ENCODE data around the gene FBP1.

FBP1 gene

DNA sequence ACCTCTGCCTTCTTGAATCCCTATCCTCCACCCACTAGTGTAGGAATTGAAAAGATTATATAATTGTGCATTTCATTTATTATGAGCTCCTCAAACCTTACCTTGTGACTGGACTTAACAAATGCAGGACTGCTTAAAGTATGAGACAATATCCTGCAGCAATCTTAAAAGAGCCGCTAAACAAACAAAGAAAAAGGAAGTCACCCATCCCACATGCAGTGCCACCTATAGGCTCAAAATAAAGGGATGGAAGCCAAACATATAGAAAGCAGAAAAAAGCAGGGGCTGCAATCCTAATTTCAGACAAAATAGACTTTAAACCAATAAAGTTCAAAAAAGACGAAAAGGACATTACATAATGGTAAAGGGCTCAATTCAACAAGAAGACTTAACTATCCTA lies 75.8 kb downstream of the FBP1 start:
- H3K27ac ChIP-seq = no peak overlapping the region
- H3K9ac ChIP-seq = no peak overlapping the region
- TF ChIP-seq, protein P1, sequence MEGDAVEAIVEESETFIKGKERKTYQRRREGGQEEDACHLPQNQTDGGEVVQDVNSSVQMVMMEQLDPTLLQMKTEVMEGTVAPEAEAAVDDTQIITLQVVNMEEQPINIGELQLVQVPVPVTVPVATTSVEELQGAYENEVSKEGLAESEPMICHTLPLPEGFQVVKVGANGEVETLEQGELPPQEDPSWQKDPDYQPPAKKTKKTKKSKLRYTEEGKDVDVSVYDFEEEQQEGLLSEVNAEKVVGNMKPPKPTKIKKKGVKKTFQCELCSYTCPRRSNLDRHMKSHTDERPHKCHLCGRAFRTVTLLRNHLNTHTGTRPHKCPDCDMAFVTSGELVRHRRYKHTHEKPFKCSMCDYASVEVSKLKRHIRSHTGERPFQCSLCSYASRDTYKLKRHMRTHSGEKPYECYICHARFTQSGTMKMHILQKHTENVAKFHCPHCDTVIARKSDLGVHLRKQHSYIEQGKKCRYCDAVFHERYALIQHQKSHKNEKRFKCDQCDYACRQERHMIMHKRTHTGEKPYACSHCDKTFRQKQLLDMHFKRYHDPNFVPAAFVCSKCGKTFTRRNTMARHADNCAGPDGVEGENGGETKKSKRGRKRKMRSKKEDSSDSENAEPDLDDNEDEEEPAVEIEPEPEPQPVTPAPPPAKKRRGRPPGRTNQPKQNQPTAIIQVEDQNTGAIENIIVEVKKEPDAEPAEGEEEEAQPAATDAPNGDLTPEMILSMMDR (conservative IDR thresholded peaks at IDR 0.05; ENCODE audit: low read depth, low read length) = no peak
- H3K4me2 ChIP-seq = no peak overlapping the region
- no peak overlapping the region for H3K4me3 ChIP-seq (IDR thresholded peaks at IDR 0.05; ENCODE audit: insufficient read depth, low read depth, low read length)
- H3K36me3 ChIP-seq (ENCODE audit: insufficient read depth) = no peaks in the 10 kb centered on the region
- H3K4me1 ChIP-seq (ENCODE audit: low read depth, poor library complexity, severe bottlenecking) = no peaks in the 10 kb centered on the region
- H2AFZ ChIP-seq (ENCODE audit: low read depth) = no peak overlapping the region
- no peaks in the 10 kb centered on the region for H4K20me1 ChIP-seq (ENCODE audit: insufficient read depth)
- no peaks in the 10 kb centered on the region for H3K27me3 ChIP-seq (ENCODE audit: insufficient read depth, low read depth)
- no peaks in the 10 kb centered on the region for H3K79me2 ChIP-seq (ENCODE audit: insufficient read depth, low read depth)

DNA sequence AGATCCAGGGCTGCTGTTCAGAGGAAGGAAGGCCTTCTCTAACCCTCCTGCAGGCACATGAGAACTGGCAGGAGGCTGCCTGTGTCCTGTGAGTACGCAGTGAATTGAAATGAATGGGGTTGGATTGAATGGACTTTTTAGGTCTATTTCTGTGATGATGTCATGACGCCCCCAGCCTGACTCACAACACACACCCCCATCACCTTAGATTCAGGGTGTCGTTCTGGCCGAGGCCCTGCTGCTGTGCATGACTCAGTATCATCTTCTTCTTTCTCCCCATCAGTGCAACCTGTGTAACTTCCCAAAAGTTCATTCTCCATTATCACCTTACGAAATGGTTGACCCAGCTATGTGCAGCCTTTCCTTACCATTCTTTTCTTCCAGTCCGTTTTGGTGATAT lies 79.1 kb downstream of the FBP1 start:
- TF ChIP-seq, protein P1 (conservative IDR thresholded peaks at IDR 0.05; ENCODE audit: low read depth, low read length) = no peak
- H2AFZ ChIP-seq (ENCODE audit: low read depth) = no peak overlapping the region
- H3K4me3 ChIP-seq (IDR thresholded peaks at IDR 0.05; ENCODE audit: insufficient read depth, low read depth, low read length) = no peak overlapping the region
- H3K27me3 ChIP-seq (ENCODE audit: insufficient read depth, low read depth) = peaks cover under 1% of the 10 kb centered on the region; the same call in 1 of the 2 replicates
- H3K36me3 ChIP-seq (ENCODE audit: insufficient read depth) = no peaks in the 10 kb centered on the region
- no peak overlapping the region for H3K27ac ChIP-seq
- H3K9ac ChIP-seq = no peak overlapping the region
- no peaks in the 10 kb centered on the region for H3K4me1 ChIP-seq (ENCODE audit: low read depth, poor library complexity, severe bottlenecking)
- no peaks in the 10 kb centered on the region for H4K20me1 ChIP-seq (ENCODE audit: insufficient read depth)
- H3K4me2 ChIP-seq = no peak overlapping the region
- H3K79me2 ChIP-seq (ENCODE audit: insufficient read depth, low read depth) = no peaks in the 10 kb centered on the region

DNA sequence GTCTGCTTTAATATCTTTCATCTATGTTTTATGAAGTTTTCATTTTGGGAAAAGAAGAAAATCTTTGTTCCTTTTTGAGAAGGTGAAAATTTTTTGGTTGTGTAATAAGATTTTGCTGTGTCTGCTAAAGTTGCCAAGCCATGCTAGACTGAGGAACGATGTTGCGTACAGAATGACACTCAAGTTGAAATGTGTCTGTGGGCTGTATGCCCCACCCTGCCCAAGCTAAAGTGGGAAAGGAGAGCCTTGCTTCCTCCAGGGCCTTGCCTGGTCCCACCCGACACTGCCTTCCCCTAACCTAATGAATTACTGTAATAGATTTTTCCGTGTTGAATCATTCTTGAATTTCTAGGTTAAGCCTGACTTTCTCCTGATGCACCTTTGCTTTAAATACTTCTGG lies 81.9 kb downstream of the FBP1 start:
- no peaks in the 10 kb centered on the region for H4K20me1 ChIP-seq (ENCODE audit: insufficient read depth)
- TF ChIP-seq, protein P1 (conservative IDR thresholded peaks at IDR 0.05; ENCODE audit: low read depth, low read length) = no peak
- H2AFZ ChIP-seq (ENCODE audit: low read depth) = no peak overlapping the region
- peaks cover 6% of the 10 kb centered on the region for H3K4me1 ChIP-seq (ENCODE audit: low read depth, poor library complexity, severe bottlenecking)
- no peaks in the 10 kb centered on the region for H3K36me3 ChIP-seq (ENCODE audit: insufficient read depth)
- no peaks in the 10 kb centered on the region for H3K79me2 ChIP-seq (ENCODE audit: insufficient read depth, low read depth)
- H3K4me3 ChIP-seq (IDR thresholded peaks at IDR 0.05; ENCODE audit: insufficient read depth, low read depth, low read length) = no peak overlapping the region
- peaks cover 3% of the 10 kb centered on the region; the same call in 1 of the 2 replicates for H3K27me3 ChIP-seq (ENCODE audit: insufficient read depth, low read depth)
- H3K27ac ChIP-seq = no peak overlapping the region
- H3K4me2 ChIP-seq = no peak overlapping the region
- H3K9ac ChIP-seq = no peak overlapping the region

DNA sequence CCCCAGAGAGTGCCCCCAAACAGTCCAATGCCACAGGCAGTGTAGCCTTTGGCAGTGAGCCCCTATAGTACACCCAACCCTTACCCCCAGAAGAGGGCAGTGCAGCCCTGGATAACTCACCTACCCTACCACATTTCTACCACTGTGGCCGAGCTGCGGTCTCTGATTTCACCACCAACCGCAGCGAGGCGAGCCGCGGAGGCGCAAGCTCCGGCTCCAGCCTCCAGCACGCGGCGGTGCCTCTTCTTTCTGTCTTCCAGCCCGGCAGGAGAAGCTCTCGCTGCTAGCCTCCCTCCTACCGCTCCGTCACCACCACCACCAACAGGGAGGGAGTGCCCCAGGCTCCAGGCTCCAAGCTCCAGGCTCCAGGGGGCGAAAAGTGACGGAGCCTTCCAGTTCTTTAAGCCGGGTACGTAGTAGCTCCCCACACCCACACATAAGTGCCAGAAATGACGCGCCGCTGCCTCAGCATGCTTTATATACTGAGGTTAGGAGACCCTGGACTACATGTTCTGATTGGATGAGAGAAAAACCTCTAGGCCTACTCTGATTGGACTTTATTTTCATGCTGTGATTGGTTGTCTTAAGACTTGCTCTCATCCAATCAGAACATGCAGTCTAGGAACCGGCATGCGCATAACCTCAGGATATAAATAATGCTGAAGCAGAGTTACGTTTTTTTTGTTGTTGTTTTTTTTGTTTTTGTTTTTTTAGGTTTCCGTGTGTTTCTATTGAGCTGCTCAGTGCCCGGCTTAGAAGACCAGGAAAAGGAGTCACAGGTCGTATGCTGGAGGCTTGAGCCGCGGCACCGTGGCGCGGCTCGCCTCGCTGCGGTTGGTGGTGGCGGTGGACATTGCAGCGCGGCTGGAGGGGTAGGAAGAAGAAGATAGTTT lies 84.6 kb downstream of the FBP1 start, which contains the start of gene PCAT7:
TSS of gene PCAT7 (plus strand) at position 645 of the 893 bp plus-strand sequence.
- TF ChIP-seq, protein P1 (conservative IDR thresholded peaks at IDR 0.05; ENCODE audit: low read depth, low read length) = peak; percentile 73
- Histone ChIP-seq H3K9ac (peak within 1 kb of the TSS; percentile 55; the same call in 1 of the 2 replicates), H2AFZ (ENCODE audit: low read depth) (peak within 1 kb of the TSS; percentile 79; the same call in 1 of the 2 replicates), H3K36me3 (ENCODE audit: insufficient read depth) (no peaks in the 10 kb centered on the region), H3K4me3 (IDR thresholded peaks at IDR 0.05; ENCODE audit: insufficient read depth, low read depth, low read length) (no peak within 1 kb of the TSS), H3K4me1 (ENCODE audit: low read depth, poor library complexity, severe bottlenecking) (peaks cover 6% of the 10 kb centered on the region), H4K20me1 (ENCODE audit: insufficient read depth) (no peaks in the 10 kb centered on the region), H3K4me2 (peak within 1 kb of the TSS; percentile 81), H3K27me3 (ENCODE audit: insufficient read depth, low read depth) (peaks cover 3% of the 10 kb centered on the region; the same call in 1 of the 2 replicates), H3K27ac (no peak within 1 kb of the TSS), H3K79me2 (ENCODE audit: insufficient read depth, low read depth) (no peaks in the 10 kb centered on the region)
